ENCODE results near the gene CHSY1.

The CHSY1 gene

GRCh38 chr15:101283931-101284330 is 32.1 kb upstream of the CHSY1 start:
- H3K36me3 ChIP-seq (ENCODE audit: control insufficient read depth, insufficient read depth, low read length) = peaks cover 87% of the 10 kb centered on the region
- no peak overlapping the region for H3K27ac ChIP-seq (ENCODE audit: low read depth, low read length, severe bottlenecking)
- H3K4me3 ChIP-seq (ENCODE audit: extremely low read depth, insufficient read depth, low read length, poor library complexity, severe bottlenecking) = no peak overlapping the region
- WGBS, 2 experiments (ENCODE audit: insufficient coverage in 2 of 2) = 91% methylated on average over 5 of the region's 6 CpGs
- H3K9me3 ChIP-seq (ENCODE audit: control insufficient read depth, low read length) = no peaks in the 10 kb centered on the region
- no peaks in the 10 kb centered on the region for H3K4me1 ChIP-seq (ENCODE audit: control insufficient read depth, insufficient read depth, low read length, poor library complexity, severe bottlenecking)

GRCh38 chr15:101280007-101280406 is 28.2 kb upstream of the CHSY1 start:
- WGBS, 2 experiments (ENCODE audit: insufficient coverage in 2 of 2) = 100% methylated on average over 1 of the region's 2 CpGs; no CpG with 5 or more reads in 1 of the 2 experiments
- H3K4me3 ChIP-seq (ENCODE audit: extremely low read depth, insufficient read depth, low read length, poor library complexity, severe bottlenecking) = no peak overlapping the region
- H3K36me3 ChIP-seq (ENCODE audit: control insufficient read depth, insufficient read depth, low read length) = peaks cover 63% of the 10 kb centered on the region
- no peak overlapping the region for H3K27ac ChIP-seq (ENCODE audit: low read depth, low read length, severe bottlenecking)
- peaks cover 3% of the 10 kb centered on the region for H3K4me1 ChIP-seq (ENCODE audit: control insufficient read depth, insufficient read depth, low read length, poor library complexity, severe bottlenecking)
- H3K9me3 ChIP-seq (ENCODE audit: control insufficient read depth, low read length) = no peaks in the 10 kb centered on the region

- Histone ChIP-seq H3K9me3 (ENCODE audit: control insufficient read depth, low read length) (no peaks in the 10 kb centered on the region), H3K27ac (ENCODE audit: low read depth, low read length, severe bottlenecking) (no peak overlapping the region), H3K4me1 (ENCODE audit: control insufficient read depth, insufficient read depth, low read length, poor library complexity, severe bottlenecking) (peaks cover 3% of the 10 kb centered on the region), H3K4me3 (ENCODE audit: extremely low read depth, insufficient read depth, low read length, poor library complexity, severe bottlenecking) (peak overlapping the region; percentile 93), H3K36me3 (ENCODE audit: control insufficient read depth, insufficient read depth, low read length) (peaks cover 63% of the 10 kb centered on the region)
- WGBS, 2 experiments (ENCODE audit: insufficient coverage in 2 of 2) = 88 to 92% methylated on average over 10 to 12 of the region's 12 CpGs
These were observed 26.2 kb upstream of the CHSY1 start for GRCh38 chr15:101277943-101278564.

GRCh38 chr15:101277038-101277822 is 25.4 kb upstream of the CHSY1 start, which contains the start of gene SELENOS:
SELENOS (minus strand) TSS chr15:101277485; CDS start chr15:101277417, 68 bp downstream.
- Histone ChIP-seq H3K36me3 (ENCODE audit: control insufficient read depth, insufficient read depth, low read length) (peaks cover 63% of the 10 kb centered on the region), H3K27ac (ENCODE audit: low read depth, low read length, severe bottlenecking) (peak within 1 kb of the TSS; percentile 91), H3K9me3 (ENCODE audit: control insufficient read depth, low read length) (no peaks in the 10 kb centered on the region), H3K4me3 (ENCODE audit: extremely low read depth, insufficient read depth, low read length, poor library complexity, severe bottlenecking) (peak within 1 kb of the TSS; percentile 93), H3K4me1 (ENCODE audit: control insufficient read depth, insufficient read depth, low read length, poor library complexity, severe bottlenecking) (peaks cover 3% of the 10 kb centered on the region)
- WGBS, 2 experiments (ENCODE audit: insufficient coverage in 2 of 2) = 0 to 1% methylated on average over 82 to 87 of the region's 91 CpGs

GRCh38 chr15:101276501-101277037 is 24.7 kb upstream of the CHSY1 start:
- Histone ChIP-seq H3K4me3 (ENCODE audit: extremely low read depth, insufficient read depth, low read length, poor library complexity, severe bottlenecking) (peak overlapping the region; percentile 93), H3K4me1 (ENCODE audit: control insufficient read depth, insufficient read depth, low read length, poor library complexity, severe bottlenecking) (peaks cover 3% of the 10 kb centered on the region), H3K36me3 (ENCODE audit: control insufficient read depth, insufficient read depth, low read length) (peaks cover 63% of the 10 kb centered on the region), H3K9me3 (ENCODE audit: control insufficient read depth, low read length) (no peaks in the 10 kb centered on the region), H3K27ac (ENCODE audit: low read depth, low read length, severe bottlenecking) (peak overlapping the region; percentile 91)
- WGBS, 2 experiments (ENCODE audit: insufficient coverage in 2 of 2) = 20 to 26% methylated on average over 14 of the region's 14 CpGs

GRCh38 chr15:101275018-101275417 is 23.2 kb upstream of the CHSY1 start:
- Histone ChIP-seq H3K9me3 (ENCODE audit: control insufficient read depth, low read length) (no peaks in the 10 kb centered on the region), H3K4me1 (ENCODE audit: control insufficient read depth, insufficient read depth, low read length, poor library complexity, severe bottlenecking) (peaks cover 3% of the 10 kb centered on the region), H3K36me3 (ENCODE audit: control insufficient read depth, insufficient read depth, low read length) (peaks cover 63% of the 10 kb centered on the region), H3K27ac (ENCODE audit: low read depth, low read length, severe bottlenecking) (no peak overlapping the region), H3K4me3 (ENCODE audit: extremely low read depth, insufficient read depth, low read length, poor library complexity, severe bottlenecking) (no peak overlapping the region)
- WGBS, 2 experiments (ENCODE audit: insufficient coverage in 2 of 2) = 92 to 100% methylated on average over 1 to 2 of the region's 5 CpGs

GRCh38 chr15:101273534-101273933 is 21.7 kb upstream of the CHSY1 start:
- Histone ChIP-seq H3K4me3 (ENCODE audit: extremely low read depth, insufficient read depth, low read length, poor library complexity, severe bottlenecking) (no peak overlapping the region), H3K9me3 (ENCODE audit: control insufficient read depth, low read length) (no peaks in the 10 kb centered on the region), H3K27ac (ENCODE audit: low read depth, low read length, severe bottlenecking) (no peak overlapping the region), H3K4me1 (ENCODE audit: control insufficient read depth, insufficient read depth, low read length, poor library complexity, severe bottlenecking) (peaks cover 3% of the 10 kb centered on the region), H3K36me3 (ENCODE audit: control insufficient read depth, insufficient read depth, low read length) (peaks cover 75% of the 10 kb centered on the region)
- 82 to 86% methylated on average over 4 to 5 of the region's 5 CpGs for WGBS, 2 experiments (ENCODE audit: insufficient coverage in 2 of 2)

GRCh38 chr15:101272584-101272983 is 20.7 kb upstream of the CHSY1 start:
- no peak overlapping the region for H3K27ac ChIP-seq (ENCODE audit: low read depth, low read length, severe bottlenecking)
- H3K9me3 ChIP-seq (ENCODE audit: control insufficient read depth, low read length) = no peaks in the 10 kb centered on the region
- H3K4me1 ChIP-seq (ENCODE audit: control insufficient read depth, insufficient read depth, low read length, poor library complexity, severe bottlenecking) = peaks cover 3% of the 10 kb centered on the region
- 94 to 97% methylated on average over 4 to 6 of the region's 9 CpGs for WGBS, 2 experiments (ENCODE audit: insufficient coverage in 2 of 2)
- H3K36me3 ChIP-seq (ENCODE audit: control insufficient read depth, insufficient read depth, low read length) = peaks cover 76% of the 10 kb centered on the region
- no peak overlapping the region for H3K4me3 ChIP-seq (ENCODE audit: extremely low read depth, insufficient read depth, low read length, poor library complexity, severe bottlenecking)

GRCh38 chr15:101269479-101270223 is 17.8 kb upstream of the CHSY1 start:
- Histone ChIP-seq H3K27ac (ENCODE audit: low read depth, low read length, severe bottlenecking) (no peak overlapping the region), H3K4me1 (ENCODE audit: control insufficient read depth, insufficient read depth, low read length, poor library complexity, severe bottlenecking) (no peaks in the 10 kb centered on the region), H3K36me3 (ENCODE audit: control insufficient read depth, insufficient read depth, low read length) (peaks cover 63% of the 10 kb centered on the region), H3K4me3 (ENCODE audit: extremely low read depth, insufficient read depth, low read length, poor library complexity, severe bottlenecking) (no peak overlapping the region), H3K9me3 (ENCODE audit: control insufficient read depth, low read length) (no peaks in the 10 kb centered on the region)
- WGBS, 2 experiments (ENCODE audit: insufficient coverage in 2 of 2) = 90 to 92% methylated on average over 12 to 15 of the region's 16 CpGs

GRCh38 chr15:101267320-101268104 is 15.7 kb upstream of the CHSY1 start:
- Histone ChIP-seq H3K4me1 (ENCODE audit: control insufficient read depth, insufficient read depth, low read length, poor library complexity, severe bottlenecking) (peaks cover 6% of the 10 kb centered on the region), H3K4me3 (ENCODE audit: extremely low read depth, insufficient read depth, low read length, poor library complexity, severe bottlenecking) (no peak overlapping the region), H3K9me3 (ENCODE audit: control insufficient read depth, low read length) (no peaks in the 10 kb centered on the region), H3K27ac (ENCODE audit: low read depth, low read length, severe bottlenecking) (no peak overlapping the region), H3K36me3 (ENCODE audit: control insufficient read depth, insufficient read depth, low read length) (peaks cover 41% of the 10 kb centered on the region)
- 78 to 81% methylated on average over 14 to 18 of the region's 18 CpGs for WGBS, 2 experiments (ENCODE audit: insufficient coverage in 2 of 2)

All from mesodermal cell (in vitro differentiated cells).